ENCODE measurements around the gene RBMS3. TPM values are rescaled to one million over a fixed set of nuclear protein-coding genes. Genes with fewer than 3 reads are reported as not detected.

Gene RBMS3
- total RNA-seq, 1 donor from 2014 or later = 49.0 TPM

DNA sequence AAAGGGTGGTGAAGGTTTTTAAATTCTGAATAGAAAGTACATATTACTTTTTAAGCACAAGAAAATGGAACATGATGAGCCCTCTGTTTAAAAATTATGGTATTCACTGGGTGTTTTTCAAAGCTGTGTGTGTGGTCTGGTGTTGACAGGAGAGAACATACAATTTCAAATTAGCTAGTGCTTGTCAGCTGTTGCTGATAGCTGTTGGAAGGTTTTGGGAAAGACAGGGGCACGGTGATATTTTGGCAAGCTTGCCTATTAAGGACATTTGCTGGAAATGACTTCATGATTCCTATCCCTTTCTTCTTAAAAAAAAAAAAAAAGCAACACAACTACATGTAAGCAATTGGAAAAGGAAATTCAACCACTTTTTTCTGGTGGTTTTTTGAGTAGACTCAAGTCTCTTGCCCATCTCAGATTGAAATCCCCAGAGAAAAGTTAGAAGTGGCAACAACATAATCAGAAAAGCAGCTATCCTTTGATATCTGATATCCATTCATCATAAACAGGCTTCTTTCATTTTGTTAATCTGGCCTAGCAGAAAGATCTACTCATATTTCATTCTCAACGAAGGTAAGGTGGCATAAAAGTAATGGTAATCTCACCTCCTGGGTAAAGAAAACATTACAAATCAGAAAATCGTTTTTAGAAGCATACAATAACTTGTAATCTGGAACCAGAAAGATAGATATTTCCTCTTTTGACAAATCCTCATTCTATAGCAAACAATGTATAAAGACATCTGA is 130.0 kb downstream of the RBMS3 start:
- intact Hi-C loops (cut with DNase I) = loop anchor here (5.0 kb wide), 1 partner anchor 129 kb away; the partner anchor contains the start of gene RBMS3
- no peak for DNase-seq (ENCODE audit: low spot score)

- no peak for DNase-seq (ENCODE audit: low spot score)
- intact Hi-C loops (cut with DNase I) = loop anchor here (5.0 kb wide), 1 partner anchor 130 kb away; the partner anchor contains the start of gene RBMS3
These were observed 131.2 kb downstream of the RBMS3 start for GRCh38 chr3:29412110-29412509.

DNA sequence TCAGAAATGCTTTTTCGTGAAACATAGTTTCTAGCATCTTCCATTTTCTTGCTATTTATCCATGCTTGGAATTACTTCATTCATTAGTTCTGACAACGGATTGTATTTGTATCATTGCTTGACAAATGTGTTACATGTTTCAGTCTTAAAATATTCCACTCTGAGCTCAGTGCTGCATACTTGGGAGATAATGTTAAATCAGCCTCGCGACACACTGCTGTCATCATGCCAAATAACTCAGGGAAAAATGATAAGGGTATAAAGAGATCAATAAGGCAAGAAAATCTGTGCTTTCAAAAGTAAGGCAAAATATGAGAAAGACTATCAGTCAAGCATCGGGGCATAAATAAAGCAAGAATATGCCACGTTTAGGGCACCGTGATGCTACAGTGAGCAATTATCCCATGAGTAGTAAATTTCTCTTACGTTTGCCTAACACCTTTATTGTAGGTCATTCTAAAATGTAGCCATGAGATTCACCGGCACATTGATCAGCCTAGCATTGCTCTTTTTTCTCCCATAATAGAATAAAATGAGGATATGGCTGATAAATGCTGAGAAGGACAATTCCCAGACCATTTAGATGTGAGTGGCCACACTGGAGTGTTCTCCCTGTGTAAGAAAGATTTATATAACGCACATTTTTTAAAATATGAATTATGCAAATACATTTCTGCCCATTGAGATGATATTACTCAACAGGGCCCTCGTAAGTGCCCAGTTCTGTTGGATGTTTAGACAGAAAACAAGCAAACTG is 133.8 kb downstream of the RBMS3 start:
- intact Hi-C loops (cut with DNase I) = loop anchor here (5.0 kb wide), 1 partner anchor 132 kb away; the partner anchor contains the start of gene RBMS3

GRCh38 chr3:29415482-29416223 is 134.8 kb downstream of the RBMS3 start:
- no peak for DNase-seq (ENCODE audit: low spot score)
- intact Hi-C loops (cut with DNase I) = no loop called here

More for the DNA sequence above, 133.8 kb downstream of the RBMS3 start:
- no peak for DNase-seq (ENCODE audit: low spot score)

DNA sequence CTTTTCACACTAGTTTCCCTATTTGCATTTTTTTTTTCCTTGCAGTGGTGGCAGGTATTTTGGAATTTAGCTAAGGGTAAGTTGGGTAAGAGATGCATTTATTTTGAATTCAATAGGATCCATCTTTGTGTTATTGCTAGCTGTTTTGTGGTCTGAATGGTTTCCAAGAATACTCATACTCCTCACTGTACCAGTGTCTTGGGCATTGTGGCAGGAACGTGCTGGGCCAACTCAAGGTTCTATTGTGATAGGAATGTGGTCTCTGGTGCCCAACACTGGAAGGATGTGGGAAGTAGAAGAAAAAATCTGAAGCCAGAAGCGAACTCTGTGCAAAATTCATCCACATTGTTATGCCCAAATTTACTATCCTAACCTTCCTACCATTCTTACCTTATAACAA is 135.6 kb downstream of the RBMS3 start:
- intact Hi-C loops (cut with DNase I) = no loop called here
- no peak for DNase-seq (ENCODE audit: low spot score)

- DNase-seq (ENCODE audit: low spot score) = no peak
- intact Hi-C loops (cut with DNase I) = no loop called here
These were observed 139.2 kb downstream of the RBMS3 start for GRCh38 chr3:29420106-29420505.

DNA sequence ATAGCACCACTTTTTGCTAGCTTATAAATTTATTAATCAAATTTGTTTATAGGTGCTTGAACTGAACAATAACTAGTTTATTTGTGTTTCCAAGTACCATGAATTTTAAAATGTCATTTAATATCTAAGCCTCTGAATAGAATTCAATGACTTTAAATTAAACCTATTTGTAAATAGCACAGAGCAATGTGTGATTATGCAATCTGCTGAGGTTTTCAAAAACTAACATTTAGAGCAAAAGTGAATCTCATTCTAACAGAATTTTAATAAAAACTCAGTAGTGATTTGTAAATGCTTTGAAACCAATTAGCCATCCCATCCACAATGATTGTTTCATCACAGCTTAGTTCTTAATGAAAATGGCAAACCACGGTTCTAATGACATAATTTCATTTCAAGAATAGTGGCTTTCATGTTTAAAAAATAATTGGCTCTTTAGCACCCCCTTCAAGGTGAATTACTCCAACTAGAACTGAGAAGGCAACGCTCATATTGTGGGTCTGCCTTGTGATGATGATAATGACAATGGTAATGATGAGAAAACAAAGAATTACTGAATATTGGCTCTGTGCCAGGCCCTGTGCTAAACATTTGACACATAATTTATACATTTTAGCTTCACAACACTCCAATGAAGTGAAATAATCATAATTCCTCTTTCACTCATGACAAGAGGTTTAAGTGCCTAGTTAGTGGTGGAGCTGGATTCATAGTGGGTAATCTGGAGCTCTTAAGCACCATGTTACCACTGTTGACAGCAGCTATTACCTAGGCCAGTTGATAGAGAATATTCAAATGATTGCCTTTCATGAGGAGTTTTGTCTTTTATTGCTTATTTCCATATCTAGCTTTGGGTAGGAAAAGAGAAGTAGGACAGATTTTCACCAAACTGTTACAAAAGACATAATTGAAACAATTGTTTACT is 145.7 kb downstream of the RBMS3 start:
- intact Hi-C loops (cut with DNase I) = no loop called here
- no peak for DNase-seq (ENCODE audit: low spot score)

- DNase-seq (ENCODE audit: low spot score) = no peak
- intact Hi-C loops (cut with DNase I) = no loop called here
These were observed 146.6 kb downstream of the RBMS3 start for GRCh38 chr3:29427266-29428103.

DNA sequence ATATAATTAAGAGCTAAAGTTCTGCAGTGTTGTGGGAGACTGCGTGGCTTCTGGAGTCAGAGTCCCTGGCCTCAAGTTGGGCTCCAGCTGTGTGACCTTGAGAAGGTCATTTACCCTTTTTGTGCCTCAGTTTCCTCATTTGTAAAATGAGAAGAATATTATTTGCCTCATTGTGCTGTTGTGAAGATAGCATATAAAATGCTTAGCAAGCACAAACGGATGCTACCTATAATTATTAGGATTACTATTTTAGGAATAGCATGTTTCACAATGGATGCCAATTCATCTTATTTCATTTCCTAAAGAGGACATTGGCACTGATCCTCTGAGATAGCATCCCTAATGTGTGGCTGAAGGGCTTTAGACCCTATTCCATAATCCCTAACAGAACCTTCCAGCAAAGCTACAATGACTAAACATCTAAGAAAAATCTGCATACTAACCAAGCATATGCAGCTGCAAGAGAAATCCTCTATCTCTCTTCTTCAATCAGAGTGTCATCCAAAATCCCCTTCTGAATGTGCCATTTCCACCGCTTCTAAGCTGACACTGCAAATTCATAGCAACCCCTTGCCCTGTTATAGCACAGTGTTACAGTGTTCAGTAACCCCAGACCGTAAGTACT is 148.3 kb downstream of the RBMS3 start:
- intact Hi-C loops (cut with DNase I) = no loop called here
- DNase-seq (ENCODE audit: low spot score) = no peak

DNA sequence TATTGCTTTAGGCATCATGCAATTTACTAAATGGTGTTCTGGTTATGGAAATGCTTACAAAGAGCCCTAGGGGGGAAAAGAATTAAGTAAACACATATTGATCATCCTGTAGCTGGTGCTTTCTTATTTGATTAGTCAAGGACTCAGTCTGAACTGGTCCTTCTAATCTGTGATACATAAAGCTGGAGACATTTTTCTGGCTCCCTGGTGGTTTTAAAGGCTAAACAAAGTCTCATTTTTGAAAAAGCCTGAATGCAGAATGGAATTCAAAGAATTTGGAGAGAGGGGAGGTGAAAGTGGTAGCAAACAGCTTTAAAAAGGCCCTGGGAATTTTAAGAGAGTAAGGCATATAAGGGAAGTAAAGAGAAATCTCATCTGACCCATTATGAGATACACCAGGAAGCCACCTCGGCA is 149.7 kb downstream of the RBMS3 start:
- no peak for DNase-seq (ENCODE audit: low spot score)
- intact Hi-C loops (cut with DNase I) = no loop called here

GRCh38 chr3:29436612-29437323 is 155.9 kb downstream of the RBMS3 start:
- intact Hi-C loops (cut with DNase I) = no loop called here
- DNase-seq (ENCODE audit: low spot score) = no peak

GRCh38 chr3:29438580-29438979 is 157.7 kb downstream of the RBMS3 start:
- intact Hi-C loops (cut with DNase I) = no loop called here
- no peak for DNase-seq (ENCODE audit: low spot score)

DNA sequence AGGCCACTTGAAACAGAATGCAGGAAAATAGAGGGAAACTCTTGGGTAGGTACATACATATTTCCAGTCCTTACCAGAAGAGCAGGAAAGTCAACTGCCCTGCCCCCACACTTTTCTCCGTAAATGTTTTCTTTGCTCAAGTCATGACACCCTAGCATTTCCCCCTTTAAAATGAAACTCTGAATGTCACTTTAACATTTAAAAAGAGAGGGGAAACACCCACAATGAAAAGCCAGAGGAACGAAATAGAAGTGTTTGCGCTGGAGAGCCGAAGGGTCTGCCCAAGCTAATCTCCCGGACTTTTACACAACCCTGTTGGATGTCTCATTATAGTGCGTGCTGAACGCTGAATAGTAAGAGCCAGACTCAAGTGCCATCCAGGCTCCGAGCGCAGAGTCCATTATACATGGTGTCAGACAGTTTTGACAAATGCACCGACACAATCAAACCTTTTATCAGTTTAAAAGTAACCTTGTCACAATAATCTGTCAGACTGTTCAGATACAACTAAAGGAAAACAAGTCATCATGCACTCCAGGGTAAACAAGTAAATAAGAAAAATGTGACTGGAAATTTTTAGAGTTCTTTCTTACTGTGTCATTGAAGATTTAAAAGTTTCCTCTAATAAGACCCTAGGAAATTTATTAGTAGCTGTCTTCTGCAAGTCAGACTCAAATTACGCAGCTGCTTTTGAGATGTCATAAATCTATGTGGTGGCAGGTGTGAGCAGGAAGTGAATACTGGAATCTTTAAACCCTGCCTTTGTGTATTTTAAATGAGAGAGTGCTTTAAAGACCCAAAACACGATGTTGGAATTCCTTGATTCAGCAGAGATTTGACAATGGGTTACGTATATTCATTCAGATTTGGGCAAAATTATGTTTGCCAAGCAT is 159.8 kb downstream of the RBMS3 start:
- no peak for DNase-seq (ENCODE audit: low spot score)
- intact Hi-C loops (cut with DNase I) = no loop called here

DNA sequence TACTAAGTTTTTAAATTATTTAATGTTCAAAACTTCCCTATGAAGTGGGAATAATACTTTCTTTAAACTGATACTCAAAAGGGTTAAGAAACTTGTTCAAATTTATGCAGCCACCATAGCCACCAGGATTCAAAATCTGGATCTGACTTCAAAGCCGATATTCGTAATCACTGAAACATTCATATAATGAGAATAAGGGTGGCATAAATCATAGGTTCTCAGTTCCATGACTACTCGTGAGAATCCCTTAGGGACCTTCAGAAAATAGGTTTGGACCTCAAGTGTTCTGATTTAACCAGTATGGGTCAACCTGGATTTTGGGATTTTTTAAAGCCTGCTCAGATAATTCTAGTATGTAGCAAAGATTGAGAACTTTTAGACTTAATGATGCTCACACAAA is 160.6 kb downstream of the RBMS3 start:
- DNase-seq (ENCODE audit: low spot score) = no peak
- intact Hi-C loops (cut with DNase I) = no loop called here

- intact Hi-C loops (cut with DNase I) = no loop called here
- no peak for DNase-seq (ENCODE audit: low spot score)
These were observed 167.2 kb downstream of the RBMS3 start for GRCh38 chr3:29447946-29448627.

DNA sequence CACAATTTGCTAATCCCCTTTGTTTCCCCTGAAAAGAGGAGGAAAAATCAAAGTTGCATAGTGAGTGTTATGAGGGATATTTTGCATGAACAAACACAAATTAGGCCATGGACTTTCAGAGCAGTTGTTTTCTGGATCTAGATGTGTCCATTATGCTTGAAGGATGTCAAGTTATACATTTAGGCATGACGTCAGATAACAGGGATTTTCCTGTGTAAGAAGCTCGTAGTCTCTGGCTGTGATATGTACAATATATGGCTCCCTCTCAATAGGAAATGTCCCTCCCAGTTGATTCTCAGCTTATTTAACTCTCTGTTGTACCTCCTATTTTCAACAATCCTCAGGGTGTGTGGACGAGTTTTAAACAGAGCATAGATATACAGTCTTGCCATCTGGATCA is 171.0 kb downstream of the RBMS3 start:
- DNase-seq (ENCODE audit: low spot score) = no peak
- intact Hi-C loops (cut with DNase I) = loop anchor here (5.0 kb wide), 1 partner anchor 50 kb away; no protein-coding TSS in a partner anchor
